ENCODE measurements around the gene HNMT.
"Not testable (repeated sequence)": the region's sequence is repeated elsewhere in the genome, so short reads cannot be mapped to it uniquely, and the experiment has no call there.

HNMT gene

GRCh38 chr2:137987011-137987410 is 22.7 kb downstream of the HNMT start:
- H3K4me3 ChIP-seq (ENCODE audit: low read depth, low read length) = no peak overlapping the region
- no peak for TF ChIP-seq CTCF (IDR thresholded peaks at IDR 0.05; ENCODE audit: low read depth, low read length)

DNA sequence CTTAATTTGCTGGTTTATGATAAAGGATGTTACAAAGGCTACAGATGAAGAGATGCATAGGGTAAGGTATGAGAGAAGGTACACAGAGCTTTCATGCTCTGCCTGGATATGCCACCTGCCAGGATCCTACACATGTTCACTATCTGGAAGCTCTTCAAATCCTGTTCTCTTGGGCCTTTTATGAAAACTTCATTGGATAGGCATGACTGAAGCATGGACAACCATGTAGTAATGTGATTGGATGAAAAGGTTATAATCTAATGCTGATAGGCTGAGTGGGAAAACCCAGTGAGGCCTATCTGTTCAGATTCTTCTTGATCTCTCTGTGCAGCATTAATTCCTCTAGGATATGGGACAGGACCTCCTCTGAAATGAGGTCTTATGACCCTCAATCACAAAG is 26.8 kb downstream of the HNMT start:
- TF ChIP-seq CTCF (IDR thresholded peaks at IDR 0.05; ENCODE audit: low read depth, low read length) = no peak
- H3K4me3 ChIP-seq (ENCODE audit: low read depth, low read length) = no peak overlapping the region

- no peak overlapping the region for H3K4me3 ChIP-seq (ENCODE audit: low read depth, low read length)
- no peak for TF ChIP-seq CTCF (IDR thresholded peaks at IDR 0.05; ENCODE audit: low read depth, low read length)
These were observed 27.9 kb downstream of the HNMT start for GRCh38 chr2:137992039-137992646.

DNA sequence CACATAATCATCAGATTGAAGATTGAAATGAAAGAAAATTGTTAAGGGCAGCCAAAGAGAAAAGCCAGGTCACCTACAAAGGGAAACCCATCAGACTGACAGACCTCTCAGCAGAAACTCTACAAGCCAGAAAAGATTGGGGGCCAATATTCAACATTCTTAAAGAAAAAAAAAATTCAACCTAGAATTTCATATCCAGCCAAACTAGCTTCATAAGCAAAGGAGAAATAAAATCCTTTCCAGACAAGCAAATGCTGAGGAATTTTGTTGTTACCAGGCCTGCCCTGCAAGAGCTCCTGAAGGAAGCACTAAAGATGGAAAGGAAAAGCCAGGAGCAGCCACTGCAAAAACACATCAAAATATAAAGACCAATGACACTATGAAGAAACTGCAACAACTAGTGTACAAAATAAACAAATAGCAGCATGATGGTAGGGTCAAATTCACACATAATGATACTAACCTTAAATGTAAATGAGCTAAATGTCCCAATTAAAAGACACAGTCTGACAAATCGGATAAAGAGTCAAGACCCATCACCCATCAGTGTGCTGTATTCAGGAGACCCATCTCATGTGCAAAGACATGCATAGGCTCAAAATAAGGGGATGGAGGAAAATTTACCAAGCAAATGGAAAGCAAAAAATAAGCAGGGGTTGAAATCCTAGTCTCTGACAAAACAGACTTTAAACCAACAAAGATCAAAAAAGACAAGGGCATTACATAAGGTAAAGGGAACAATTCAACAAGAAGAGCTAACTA is 29.6 kb downstream of the HNMT start:
- H3K4me3 ChIP-seq (ENCODE audit: low read depth, low read length) = not testable (repeated sequence)

GRCh38 chr2:137995368-137995767 is 31.1 kb downstream of the HNMT start:
- not testable (repeated sequence) for H3K4me3 ChIP-seq (ENCODE audit: low read depth, low read length)

GRCh38 chr2:137996158-137996557 is 31.9 kb downstream of the HNMT start:
- H3K4me3 ChIP-seq (ENCODE audit: low read depth, low read length) = not testable (repeated sequence)

DNA sequence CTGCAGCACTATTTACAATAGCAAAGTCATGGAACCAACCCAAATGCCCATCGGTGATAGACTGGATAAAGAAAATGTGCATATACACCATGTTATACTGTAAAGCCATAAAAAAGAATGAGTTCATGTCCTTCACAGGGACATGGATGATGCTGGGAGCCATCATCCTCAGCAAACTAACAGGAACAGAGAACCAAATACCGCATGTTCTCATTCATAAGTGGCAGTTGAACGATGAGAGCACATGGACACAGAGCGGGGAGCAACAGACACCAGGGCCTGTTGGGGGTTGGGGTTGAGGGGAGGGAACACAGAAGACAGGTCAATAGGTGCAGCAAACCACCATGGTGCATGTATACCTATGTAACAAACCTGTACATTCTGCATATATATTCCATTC is 33.5 kb downstream of the HNMT start:
- no peak overlapping the region for H3K4me3 ChIP-seq (ENCODE audit: low read depth, low read length)
- TF ChIP-seq CTCF (IDR thresholded peaks at IDR 0.05; ENCODE audit: low read depth, low read length) = no peak

DNA sequence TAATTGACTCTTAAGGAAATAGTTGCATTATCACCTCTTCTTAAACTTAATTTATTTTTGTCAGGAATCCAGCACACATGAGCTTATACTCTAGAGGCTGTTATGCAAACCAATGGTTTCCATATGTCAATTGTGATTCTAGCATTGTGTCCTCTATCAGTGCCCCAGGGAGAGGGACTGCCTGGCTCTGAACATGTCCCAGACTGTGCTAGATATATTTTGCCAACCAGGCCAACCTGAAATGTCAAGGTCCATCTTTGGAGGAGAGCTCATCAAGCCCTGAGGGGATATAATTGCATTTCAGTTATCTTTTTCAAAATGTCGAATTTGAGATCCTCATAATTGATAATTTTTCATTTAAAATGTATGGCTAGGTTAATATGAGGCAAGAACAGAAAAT is 34.2 kb downstream of the HNMT start:
- no peak for TF ChIP-seq CTCF (IDR thresholded peaks at IDR 0.05; ENCODE audit: low read depth, low read length)
- H3K4me3 ChIP-seq (ENCODE audit: low read depth, low read length) = no peak overlapping the region

GRCh38 chr2:137999273-137999672 is 35.0 kb downstream of the HNMT start:
- H3K4me3 ChIP-seq (ENCODE audit: low read depth, low read length) = no peak overlapping the region
- no peak for TF ChIP-seq CTCF (IDR thresholded peaks at IDR 0.05; ENCODE audit: low read depth, low read length)
